Prostate gland (tissue), 2 donors: Measurements from ENCODE around the gene TMPRSS9.

Experiments
- CTCF ChIP-seq, 4 experiments: fragments of 200-600 bp in 2 of 4; fragments of 450-650 bp in 2 of 4; sonication (generic) in 2 of 4; IDR thresholded peaks; 1 replicate in 3 of 4; 2 replicates in 1 of 4; pipeline ENCODE4 v1.5.1; 2016 to 2019; ENCODE audit warnings: antibody characterized with exemption in 4 of 4, mild to moderate bottlenecking in 2 of 4, moderate library complexity in 2 of 4
- POLR2AphosphoS5 ChIP-seq: sonication (generic); formaldehyde crosslinking; IDR thresholded peaks from one replicate; pipeline ENCODE4 v1.6.1; 2017; ENCODE audit warnings: antibody characterized with exemption

GRCh38 chr19:2319551-2319950, 40.5 kb upstream of the TMPRSS9 start:
- no peak for TF ChIP-seq POLR2AphosphoS5
- TF ChIP-seq CTCF (IDR thresholded peaks at IDR 0.05): no peak
